ENCODE measurements around the gene TDRD9.
A peak's percentile ranks its signal among the peaks of the same experiment; 100 is the strongest.

TDRD9 gene

DNA sequence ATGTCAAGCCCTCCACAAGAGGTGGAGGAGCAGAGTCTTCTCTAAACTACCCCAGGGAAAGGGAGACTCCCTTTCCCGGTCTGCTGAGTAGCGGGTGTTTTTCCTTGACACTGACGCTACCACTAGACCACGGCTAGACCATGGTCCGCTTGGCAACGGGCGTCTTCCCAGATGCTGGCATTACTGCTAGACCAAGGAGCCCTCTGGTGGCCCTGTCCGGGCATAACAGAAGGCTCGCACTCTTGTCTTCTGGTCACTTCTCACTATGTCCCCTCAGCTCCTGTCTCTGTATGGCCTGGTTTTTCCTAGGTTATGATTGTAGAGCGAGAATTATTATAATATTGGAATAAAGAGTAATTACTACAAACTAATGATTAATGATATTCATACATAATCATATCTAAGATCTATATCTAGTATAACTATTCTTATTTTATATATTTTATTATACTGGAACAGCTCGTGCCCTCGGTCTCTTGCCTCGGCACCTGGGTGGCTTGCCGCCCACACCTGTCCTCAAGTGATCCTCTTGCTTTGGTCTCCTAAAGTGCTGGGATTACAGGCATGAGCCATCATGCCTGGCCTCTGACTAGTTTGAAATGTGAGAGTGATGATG is 52.5 kb downstream of the TDRD9 start:
- peak; percentile 9 for DNase-seq (ENCODE audit: low read depth)

DNA sequence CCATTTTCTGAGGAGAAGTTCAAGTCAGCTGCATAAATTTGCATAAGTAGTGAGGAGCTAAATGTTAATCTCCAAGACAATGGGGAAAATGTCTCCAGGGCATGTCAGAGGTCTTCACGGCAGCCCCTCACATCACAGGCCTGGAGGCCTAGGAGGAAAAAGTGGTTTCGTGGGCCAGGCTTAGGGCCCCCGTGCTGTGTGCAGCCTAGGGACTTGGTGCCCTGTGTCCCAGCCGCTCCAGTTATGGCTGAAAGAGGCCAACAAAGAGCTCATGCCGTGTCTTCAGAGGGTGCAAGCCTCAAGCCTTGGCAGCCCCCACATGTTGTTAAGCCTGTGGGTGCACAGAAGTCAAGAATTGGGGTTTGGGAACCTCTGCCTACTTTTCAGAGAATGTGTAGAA is 55.9 kb downstream of the TDRD9 start:
- DNase-seq (ENCODE audit: low read depth) = no peak

DNA sequence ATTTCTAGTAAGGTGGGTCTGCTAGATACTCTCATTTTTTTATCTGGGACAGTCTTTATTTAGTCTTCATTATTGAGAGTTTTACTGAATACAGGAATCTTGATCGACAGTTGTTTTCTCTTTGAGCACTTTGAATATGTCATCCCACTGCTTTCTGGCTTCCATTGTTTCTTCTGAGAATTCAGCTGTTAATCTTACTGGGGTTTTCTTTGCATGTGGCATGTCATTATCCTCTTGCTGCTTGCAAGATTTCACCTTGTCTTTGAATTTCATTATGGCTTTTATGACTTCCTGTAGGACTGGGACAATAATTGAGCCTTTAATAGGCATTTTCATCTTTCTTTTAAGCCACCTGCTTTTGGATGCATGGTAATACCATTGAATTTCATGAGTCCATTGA is 60.8 kb downstream of the TDRD9 start:
- DNase-seq (ENCODE audit: low read depth) = no peak

DNA sequence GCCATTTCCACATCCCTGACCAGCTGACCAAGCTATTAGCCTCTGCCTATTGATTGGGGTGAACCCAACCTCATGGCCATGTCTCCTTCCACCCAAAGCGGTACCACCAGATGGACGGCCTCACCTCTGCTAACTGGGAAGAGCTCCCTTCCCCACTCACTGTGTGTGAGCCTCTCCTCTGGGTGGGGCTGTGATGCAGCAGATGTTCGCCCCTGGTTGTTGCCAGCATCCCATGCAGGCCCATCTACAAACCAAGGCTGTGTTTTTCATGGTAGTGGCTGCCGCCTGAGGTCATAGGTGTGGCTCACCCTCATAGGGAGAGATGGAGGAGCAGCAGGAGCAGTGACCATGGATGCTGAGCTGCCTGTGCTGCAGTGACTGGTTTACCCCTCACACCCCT is 61.7 kb downstream of the TDRD9 start:
- DNase-seq (ENCODE audit: low read depth) = no peak

DNA sequence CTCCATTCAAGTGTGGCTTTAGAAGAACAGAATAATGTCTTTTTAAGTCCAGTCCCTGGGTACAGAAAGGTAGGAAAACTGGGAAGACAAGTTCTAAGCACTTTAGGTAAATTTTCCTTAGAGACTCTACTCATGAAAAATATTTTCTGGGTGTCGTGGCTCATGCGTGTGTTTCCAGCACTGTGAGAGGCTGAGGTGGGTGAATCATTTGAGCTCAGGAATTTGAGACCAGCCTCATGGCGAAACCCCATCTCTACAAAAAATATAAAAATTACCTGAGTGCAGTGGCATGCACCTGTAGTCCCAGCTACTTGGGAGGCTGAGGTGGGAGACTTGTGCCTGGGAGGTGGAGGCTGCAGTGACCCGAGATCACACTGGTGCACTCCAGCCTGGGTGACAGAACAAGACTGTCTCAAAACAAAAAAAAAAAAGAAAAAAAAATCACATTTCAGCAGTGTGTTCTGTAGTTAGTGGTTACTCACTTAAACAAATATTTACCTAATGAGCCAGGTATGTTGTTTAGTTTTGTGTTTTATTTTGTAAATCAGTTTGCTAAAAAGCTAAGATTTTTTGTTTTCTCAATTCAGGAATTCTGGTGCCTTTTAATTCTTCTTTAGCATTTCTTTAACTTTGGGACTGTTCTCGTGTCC is 66.4 kb downstream of the TDRD9 start:
- no peak for DNase-seq (ENCODE audit: low read depth)

DNA sequence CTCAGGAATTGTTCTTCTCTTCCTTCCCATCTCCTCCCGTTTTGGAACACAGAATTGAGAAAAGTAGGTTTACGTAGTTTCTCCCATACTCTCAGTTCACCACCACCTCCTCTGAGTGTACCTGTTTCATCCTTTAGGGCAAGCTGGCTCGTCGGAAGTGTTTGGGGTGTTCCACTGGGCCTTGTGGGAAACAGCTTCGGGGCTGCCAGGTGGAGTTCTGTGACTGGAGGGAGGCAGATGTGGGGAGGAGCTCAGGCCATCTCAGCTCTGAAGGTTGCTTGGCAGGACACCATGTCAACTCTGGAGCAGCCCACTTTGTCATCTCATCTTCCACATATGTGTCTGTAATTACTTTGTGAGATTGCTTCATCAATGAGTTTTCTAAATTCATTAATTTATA is 67.6 kb downstream of the TDRD9 start:
- no peak for DNase-seq (ENCODE audit: low read depth)

DNA sequence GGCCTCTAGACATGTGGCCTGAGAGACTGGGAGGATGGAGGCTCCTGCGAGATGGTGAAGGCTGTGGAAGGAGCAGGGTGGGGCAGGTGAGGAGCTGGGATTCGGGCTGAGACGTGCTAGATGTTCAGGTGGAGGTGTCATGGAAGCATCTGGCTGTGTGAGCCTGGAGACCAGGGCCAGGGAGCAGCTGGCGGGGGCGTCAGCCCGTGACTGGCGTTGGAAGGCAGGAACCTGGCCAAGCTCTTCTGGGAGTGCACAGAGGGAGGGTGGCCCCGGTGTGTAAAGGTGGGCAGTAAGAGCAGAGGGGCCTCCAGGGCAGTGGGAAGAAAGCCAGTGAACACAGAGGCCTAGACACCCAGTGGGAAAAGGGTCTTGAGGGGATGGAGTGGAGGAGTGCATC is 69.1 kb downstream of the TDRD9 start:
- DNase-seq (ENCODE audit: low read depth) = no peak

DNA sequence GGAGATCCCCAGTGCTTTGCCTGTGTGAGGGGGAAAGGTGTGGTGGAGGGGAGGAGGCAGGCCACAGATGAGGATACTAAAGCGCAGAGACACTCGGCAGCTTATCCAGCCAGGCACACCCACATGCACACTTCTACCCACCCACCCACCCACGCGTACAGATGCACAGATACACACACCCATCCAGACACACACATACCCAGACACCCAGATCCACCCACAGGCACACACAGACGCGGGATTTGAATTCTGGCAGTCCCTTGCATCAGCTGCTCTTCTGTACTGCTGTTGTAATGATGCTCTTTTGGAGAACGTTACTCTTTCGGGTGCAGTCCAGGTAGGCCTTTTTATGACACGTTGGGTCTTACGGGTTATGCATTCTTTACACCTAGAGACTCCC is 69.8 kb downstream of the TDRD9 start:
- DNase-seq (ENCODE audit: low read depth) = no peak

DNA sequence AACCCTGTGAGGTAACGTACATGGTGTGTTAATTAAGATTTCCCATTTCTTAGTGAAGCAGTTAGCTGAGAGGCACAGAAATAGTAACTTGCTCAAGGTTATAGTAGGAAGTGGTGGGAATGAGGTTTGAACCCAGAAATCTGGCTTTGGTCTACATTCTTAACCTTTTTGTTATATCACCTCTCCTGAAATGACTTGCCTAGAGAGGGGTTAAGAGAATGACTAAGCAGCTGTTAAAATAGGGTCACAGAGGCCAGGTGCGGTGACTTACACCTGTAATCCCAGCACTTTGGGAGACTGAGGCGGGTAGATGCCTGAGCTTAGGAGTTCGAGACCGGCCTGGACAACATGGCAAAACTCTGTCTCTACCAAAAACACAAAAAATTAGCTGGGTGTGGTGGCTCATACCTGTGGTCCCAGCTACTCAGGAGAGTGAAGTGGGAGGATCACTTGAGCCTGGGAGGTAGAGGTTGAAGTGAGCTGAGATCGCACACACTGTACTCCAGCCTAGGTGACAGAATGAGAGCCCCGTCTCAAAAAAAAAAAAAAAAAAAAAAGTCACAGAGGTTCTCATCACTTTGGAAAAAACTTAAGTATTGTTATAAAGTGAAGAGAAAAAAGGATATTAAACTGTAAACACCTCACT is 71.7 kb downstream of the TDRD9 start:
- DNase-seq (ENCODE audit: low read depth) = no peak

DNA sequence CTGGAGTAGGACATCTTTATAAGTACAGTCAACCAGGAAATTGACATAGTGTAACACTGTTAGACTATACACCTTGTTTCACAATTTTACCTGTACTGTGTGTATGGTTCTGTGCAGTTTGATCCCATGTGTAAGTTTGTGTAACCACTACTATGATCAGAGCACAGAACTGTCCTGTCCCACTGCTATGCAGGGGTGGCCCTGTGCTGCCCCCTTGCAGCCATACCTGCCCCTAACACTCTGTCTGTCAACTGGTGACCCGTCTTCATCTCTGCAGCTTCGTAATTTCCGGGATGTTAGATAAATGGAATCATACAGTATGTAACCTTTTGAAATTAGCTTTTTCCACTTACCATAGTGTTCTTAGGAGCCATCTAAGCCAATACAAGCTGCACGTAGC is 72.7 kb downstream of the TDRD9 start:
- no peak for DNase-seq (ENCODE audit: low read depth)

DNA sequence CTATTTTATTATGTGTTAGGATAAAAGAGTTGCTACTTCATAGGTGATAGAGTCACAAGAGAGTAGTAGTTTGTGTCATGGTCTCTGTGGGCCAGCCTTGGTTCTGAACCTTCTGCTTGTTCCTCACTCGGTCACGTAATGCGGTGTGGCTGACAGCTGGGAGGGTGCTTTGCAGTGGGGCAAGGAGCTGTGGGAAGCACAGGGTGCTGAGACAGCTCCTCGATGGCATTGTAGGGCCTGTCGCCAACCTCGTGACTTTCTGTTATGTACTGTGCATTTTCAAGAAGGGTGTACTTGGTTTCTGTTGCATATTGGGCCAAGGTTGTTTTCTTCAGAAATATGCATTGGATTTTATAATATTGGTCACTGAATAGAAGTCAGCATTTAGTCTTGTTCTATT is 75.4 kb downstream of the TDRD9 start:
- no peak for DNase-seq (ENCODE audit: low read depth)

DNA sequence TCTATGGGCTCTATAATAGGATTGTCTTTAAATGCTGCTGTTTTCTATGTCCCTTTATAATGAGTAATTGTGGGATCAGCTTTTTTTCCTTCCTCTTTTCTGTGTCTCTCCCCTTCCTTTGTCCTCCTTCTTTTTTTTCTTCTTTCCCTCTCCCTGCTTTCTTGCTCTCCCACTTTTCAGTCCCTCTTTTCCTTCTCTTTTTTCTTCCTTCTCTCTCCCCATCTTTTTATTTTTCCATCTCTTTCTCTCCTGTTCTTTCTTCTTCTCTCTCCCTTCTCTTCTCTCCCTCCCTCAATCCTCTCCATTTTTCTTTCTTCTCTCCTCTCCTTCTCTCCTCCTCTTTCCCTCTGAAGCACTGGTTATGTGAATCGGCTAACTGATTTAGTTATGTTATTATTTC is 76.6 kb downstream of the TDRD9 start:
- DNase-seq (ENCODE audit: low read depth) = no peak

DNA sequence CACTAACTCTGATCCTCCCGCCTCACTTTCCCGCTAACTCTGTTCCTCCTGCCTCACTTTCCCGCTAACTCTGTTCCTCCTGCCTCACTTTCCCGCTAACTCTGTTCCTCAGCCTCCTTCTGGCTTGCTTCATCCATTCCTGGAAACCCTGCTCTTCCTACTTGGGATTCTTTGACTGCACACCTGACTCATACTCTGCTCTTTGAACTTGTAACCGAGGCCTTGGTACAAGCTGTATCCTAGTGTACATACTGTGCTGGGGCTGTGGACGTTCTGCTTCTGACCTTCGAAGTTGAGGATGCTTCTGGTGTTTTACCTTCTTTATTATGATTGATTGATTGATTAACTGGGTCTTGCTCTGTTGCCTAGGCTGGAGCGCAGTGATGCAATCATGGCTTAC is 77.2 kb downstream of the TDRD9 start:
- DNase-seq (ENCODE audit: low read depth) = no peak

DNA sequence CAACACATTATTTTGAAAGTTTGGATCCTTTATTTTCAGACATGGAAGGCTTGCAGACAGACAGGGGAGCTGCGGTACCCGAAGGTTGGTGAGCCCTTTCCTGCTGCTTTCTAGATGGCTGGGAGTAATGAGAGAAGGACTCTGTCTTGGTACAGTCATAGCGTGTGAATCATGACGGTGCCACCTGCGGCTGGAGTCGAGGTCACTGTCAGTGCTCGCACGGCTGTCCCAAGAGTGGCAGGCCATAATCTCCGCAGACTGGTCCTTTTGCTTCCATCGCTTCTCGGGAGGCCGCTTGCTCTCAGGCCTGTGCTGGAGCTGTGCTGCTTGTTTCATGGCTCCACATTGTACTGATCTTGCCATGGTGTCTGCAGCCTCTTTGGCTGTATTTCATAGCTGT is 78.9 kb downstream of the TDRD9 start:
- DNase-seq (ENCODE audit: low read depth) = no peak

DNA sequence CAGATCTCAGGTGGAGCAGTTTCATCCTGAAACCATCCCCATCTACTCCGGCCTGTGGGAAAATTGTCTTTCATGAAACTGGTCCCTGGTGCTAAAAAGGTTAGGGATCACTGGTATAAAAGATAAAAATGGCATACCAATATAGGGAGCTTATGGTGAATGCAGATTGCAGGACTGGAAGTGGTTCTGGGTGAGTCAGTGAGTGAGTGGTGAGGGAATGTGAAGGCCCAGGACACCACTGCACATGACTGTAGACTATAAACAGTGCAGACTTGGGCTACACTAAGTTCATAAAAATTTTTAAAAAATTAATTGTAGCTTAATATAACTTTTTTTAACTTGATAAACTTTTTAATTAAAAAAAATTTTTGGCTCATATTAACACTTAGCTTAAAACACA is 81.0 kb downstream of the TDRD9 start:
- peak; percentile 5 for DNase-seq (ENCODE audit: low read depth)

DNA sequence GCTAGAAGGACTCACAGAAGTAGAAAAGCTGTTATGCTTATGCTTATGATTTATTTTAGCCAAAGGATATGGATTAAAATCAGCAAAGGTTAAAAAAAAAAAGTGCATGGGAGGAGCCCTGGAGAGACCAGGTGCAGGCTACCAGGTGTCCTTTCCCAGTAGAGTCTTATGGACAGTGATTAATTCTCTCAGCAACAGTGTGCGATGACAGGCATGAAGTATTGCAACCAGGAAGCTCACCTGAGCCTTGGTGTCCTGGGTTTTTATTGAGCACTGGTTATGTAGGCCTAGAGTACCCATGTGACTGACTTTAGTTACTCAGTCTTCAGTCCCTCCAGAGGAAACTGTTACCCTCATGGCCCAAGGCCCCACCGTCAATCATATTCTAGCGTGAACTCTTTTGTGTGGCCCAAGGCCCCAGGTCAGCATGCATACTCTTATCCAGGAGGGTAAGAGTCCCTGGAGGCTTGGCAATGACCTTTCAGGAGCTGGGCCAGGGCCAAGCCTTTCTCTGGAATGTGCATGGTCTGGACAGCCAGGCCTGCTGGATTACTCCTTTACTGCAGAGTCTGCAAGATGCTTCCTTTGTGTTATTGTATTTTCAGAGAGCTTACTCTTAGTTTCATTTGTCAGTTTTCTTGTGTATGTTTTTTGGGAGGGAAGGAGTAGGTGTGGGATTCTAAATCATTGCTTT is 83.7 kb downstream of the TDRD9 start:
- DNase-seq (ENCODE audit: low read depth) = no peak

DNA sequence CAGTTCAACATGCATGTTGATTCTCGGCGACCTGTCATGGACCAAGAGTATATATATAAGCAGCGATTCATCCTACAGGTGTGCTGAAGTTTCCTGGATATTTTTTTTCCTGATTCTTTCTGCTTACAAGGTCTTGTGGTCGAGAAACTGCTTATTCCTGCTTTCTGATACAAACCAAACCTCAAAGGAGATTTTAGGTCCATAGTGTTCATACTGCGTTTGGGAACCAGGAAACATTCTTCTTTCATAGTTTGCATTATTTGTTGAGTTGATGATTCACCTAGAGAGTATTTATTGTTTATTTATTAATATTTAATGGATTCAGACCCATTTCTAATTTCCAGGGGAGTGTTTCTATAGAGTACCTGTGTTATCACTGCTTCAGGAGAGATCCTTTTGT is 86.5 kb downstream of the TDRD9 start:
- no peak for DNase-seq (ENCODE audit: low read depth)

DNA sequence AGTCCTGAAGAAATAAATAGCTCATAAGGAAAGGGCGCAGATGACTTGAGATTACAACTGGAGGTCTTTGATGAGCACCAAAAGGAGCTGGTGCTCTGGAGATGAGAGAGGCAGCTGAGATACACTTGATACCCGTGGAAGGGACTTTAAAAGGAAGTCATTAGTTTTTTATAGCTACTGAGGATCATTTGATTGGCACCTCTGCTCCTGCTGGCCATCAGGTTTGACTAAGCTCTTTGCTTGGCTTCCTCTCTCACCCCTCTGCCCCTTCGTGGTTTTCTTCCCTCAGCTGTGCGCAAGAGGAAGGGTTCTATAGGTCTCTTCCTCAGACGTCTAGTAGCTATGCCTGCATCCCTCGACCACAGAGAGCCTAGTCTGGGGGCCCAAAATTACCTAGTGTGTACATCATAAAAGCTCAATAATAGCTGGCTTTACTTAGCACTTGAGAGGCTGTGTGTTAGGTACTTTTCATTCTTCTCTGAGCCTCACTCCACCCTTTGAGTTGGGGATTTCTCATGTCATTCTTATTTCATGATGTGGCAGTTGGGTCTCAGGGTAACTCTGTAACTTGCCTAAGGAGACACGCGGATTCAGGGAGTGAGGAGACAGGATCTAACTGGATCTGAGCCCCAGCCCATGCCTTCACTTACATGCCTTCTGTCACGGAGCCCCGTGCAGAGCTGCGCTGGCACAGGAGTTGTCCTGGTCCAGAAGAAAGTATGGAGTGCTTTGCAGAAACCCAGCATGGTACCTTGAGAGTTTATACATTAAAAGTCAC is 88.8 kb downstream of the TDRD9 start:
- DNase-seq (ENCODE audit: low read depth) = no peak

DNA sequence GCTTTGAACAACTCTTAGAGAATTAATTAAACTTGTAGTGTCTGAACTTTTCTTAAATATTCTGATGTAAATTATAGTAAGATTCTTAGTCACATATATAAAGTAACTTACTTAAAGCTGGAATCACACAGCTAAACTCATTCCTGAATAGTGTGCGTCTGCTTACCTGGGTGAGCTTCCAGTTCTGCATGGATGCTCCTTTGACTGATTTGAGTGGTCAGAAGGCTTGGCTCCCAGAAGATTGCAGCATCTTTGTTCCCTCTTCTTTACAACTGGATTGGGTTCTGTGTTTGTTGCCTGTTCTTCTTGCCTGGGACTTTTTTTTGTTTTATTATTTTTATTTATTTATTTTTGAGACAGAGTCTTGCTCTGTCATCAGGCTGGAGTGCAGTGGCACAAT is 90.8 kb downstream of the TDRD9 start:
- DNase-seq (ENCODE audit: low read depth) = no peak

DNA sequence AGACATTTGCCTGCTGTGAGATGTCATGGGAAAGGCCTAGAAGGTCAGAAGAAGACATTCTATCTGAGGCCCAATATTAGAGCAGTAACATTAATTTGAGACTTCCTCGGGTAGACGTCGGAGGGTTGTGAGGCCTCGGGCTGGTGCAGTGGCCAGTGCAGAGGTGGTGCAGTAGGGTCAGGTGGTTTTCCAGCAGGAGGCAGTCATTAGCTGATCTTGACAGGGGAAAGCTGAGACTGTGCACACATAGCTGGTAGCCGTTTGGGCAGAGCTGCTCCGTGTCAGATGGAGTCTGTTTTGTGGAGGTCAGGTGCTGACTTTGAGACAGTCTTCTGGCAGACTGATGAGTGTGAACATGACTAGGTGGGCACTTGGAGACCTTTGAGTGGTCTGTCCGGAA is 91.5 kb downstream of the TDRD9 start:
- DNase-seq (ENCODE audit: low read depth) = no peak

DNA sequence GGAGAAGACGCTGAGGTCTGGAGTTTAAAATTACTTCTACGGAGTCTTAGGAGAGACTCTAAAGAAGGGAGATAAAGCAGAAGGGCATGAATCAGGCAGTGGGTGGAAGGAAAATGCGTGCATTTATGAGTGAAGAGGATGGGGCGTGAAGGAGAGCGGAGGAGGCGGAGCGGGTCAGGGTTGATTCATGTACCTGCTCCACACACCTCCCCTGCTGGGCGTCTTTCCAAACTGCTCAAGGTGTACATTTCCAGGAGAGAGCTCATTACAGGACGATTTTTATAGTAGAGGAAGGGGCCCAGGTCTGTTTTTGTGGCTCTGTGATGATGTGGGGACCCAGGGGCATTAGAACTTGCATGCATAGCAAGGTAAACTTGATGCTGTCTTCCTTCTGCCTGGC is 92.2 kb downstream of the TDRD9 start:
- DNase-seq (ENCODE audit: low read depth) = no peak

DNA sequence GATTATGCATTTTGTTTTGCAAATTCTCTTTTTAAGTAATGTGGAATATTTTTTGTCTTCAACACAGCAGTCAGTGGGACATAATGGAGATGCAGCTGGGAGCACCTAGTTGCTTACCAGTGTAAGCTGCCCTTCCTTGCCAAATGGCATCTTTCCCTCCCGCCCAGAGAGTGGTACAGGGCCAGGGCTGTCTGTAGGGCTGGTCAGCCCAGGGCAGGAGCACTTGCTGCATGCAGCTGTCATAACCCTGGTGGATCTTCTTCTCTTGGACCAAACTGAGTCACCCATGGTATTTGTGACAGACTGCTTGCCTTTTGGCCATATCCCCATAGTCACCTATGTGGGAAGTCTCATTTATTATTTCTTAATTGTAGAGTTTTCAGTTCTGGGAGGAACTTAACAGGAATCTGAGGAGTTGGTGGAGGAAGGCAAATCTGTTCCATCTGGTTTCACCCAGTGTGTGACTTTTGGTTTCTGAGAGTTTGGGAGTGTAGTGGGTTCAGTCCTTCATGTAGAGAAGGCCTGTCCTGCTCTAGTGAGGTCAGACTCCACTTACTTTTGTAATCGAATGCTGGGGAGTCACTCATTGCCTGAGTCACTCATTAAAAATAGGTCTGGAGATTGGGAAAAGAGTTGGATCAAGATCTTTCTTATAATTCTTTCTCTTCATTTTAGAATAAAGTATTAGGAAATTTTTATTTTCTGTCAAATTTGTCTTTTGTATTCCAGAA is 95.2 kb downstream of the TDRD9 start:
- peak; percentile 7 for DNase-seq (ENCODE audit: low read depth)

Measured in stromal cell of bone marrow (primary cell).